Stimulated activated CD4-positive, alpha-beta T cell treated with anti-CD3 and anti-CD28 coated beads, Interleukin-12 subunit alpha, Interleukin-12 subunit beta, amount 100 ng/mL, for 48 hours (primary cell): ENCODE measurements around the gene GIGYF2.
"Not testable (repeated sequence)": the region's sequence is repeated elsewhere in the genome, so short reads cannot be mapped to it uniquely, and the experiment has no call there.

Experiments used
- DNase-seq, 3 donors: peaks; one replicate each; pipeline ENCODE4 v3.0.0-alpha.2; 2020; ENCODE audit warnings: low read depth in 2 of 3, low spot score in 1 of 3

GIGYF2 gene

DNA sequence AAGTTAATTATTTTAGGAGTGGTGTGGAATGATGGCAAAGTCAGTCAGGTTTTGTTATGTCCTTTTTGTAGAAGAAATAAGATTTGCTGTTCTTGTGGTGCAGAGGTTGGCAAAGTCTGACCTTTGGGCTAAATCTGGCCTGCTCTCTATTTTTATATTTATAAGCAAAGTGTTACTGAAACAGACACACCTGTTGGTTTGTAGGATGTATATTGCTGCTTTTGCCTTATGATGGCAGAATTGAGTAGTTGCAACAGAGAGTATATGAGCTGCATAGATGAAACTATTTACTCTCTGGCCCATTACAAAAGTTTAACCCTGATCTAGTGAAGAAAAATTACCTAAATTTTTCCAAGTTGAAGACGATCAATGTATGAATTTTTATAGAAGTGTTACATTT is 113.3 kb downstream of the GIGYF2 start:
- DNase-seq, result no peak

GRCh38 chr2:232815569-232815968 is 118.4 kb downstream of the GIGYF2 start:
- DNase-seq, result no peak

DNA sequence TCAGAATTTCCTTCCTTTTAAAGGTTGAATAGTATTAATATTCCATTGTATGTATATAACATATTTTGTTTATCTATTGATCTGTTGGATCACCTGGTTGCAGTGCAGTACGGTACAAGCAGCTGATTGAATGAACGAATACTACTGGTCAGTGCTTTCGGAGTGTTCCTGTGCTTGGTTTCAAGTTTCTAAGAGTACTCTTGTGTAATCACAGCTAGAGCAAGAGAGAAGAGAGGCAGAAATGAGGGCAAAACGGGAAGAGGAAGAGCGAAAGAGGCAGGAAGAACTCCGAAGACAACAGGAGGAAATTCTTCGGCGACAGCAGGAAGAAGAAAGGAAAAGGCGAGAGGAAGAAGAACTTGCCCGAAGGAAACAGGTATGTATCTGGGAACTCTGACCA is 119.5 kb downstream of the GIGYF2 start:
- no peak for DNase-seq

DNA sequence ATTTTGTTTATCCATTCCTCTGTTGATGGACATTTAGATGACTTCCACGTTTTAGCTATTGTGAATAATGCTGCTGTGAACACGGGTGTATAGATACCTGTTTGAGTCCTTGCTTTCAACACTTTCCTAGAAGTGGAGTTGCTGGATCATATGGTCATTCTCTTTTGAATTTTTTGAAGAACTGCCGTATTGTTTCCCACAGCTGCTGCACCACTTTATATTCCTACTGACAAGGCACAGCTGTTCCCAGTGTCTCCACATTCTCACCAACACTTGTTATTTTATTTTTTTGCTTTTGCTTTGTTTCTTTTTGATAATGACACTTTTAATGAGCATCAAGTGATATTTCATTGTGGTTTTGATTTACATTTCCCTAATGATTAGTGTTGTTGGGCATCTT is 120.6 kb downstream of the GIGYF2 start:
- no peak for DNase-seq

- DNase-seq, result no peak
Observed at GRCh38 chr2:232829988-232830387, 132.9 kb downstream of the GIGYF2 start.

GRCh38 chr2:232831496-232831895 is 134.4 kb downstream of the GIGYF2 start:
- no peak for DNase-seq

GRCh38 chr2:232833830-232834229 is 136.7 kb downstream of the GIGYF2 start:
- no peak for DNase-seq

- no peak for DNase-seq
Observed at GRCh38 chr2:232835687-232836208, 138.6 kb downstream of the GIGYF2 start.

GRCh38 chr2:232836934-232837333 is 139.8 kb downstream of the GIGYF2 start:
- DNase-seq, result no peak

GRCh38 chr2:232838406-232838874 is 141.3 kb downstream of the GIGYF2 start:
- peak; percentile 6 to 48 (median 26) for DNase-seq

DNA sequence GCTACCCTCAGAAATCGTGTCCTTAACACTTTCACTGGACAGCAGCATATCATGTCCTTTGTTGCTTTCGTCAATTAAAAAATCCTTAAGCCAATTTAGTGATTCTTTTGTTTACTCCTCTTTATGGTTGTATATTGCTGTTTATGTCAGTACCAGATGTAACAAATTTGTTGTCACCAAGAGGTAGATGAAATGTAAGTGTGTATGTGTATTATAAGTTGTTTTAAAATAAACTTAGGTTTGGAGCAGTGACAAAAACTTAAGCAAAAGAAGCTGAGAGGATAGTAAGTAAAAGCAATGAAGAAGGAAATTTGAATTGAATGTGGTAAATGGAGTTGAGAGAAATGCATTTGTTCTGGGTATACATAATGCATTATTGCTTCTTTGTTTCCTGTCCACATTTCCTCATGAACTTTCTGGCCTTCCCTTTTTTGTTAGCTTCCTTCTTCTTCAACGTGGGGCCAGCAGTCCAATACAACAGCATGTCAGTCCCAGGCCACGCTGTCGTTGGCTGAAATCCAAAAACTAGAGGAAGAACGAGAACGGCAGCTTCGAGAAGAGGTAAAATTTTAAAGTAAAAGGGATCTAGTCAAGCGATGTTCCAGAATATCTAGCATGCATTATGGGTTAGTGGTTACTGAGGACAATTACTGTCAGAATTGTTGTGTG is 142.4 kb downstream of the GIGYF2 start:
- DNase-seq, result no peak

- no peak for DNase-seq
Observed at GRCh38 chr2:232842689-232843088, 145.6 kb downstream of the GIGYF2 start.

- no peak for DNase-seq
Observed at GRCh38 chr2:232843834-232844233, 146.7 kb downstream of the GIGYF2 start.

- DNase-seq, result no peak
Observed at GRCh38 chr2:232846055-232846454, 148.9 kb downstream of the GIGYF2 start.

GRCh38 chr2:232850039-232850438 is 152.9 kb downstream of the GIGYF2 start:
- no peak for DNase-seq

DNA sequence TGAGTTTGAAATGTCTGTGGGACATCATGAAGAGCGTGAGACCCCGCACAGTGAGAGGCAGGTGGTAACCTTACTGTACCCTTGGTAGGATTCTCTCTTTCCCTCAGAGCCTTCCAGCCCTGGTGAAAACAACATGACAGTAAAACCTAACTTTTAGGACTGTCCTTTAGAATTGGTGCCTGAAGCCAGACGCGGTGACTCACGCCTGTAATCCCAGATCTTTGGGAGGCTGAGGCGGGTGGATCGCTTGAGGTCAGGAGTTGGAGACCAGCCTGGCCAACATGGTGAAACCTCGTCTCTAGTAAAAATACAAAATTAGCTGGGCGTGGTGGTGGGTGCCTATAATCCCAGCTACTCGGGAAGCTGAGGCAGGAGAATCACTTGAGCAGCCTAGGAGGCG is 154.9 kb downstream of the GIGYF2 start:
- DNase-seq, result not testable (repeated sequence)

- no peak for DNase-seq
Observed at GRCh38 chr2:232852676-232853075, 155.5 kb downstream of the GIGYF2 start.

DNA sequence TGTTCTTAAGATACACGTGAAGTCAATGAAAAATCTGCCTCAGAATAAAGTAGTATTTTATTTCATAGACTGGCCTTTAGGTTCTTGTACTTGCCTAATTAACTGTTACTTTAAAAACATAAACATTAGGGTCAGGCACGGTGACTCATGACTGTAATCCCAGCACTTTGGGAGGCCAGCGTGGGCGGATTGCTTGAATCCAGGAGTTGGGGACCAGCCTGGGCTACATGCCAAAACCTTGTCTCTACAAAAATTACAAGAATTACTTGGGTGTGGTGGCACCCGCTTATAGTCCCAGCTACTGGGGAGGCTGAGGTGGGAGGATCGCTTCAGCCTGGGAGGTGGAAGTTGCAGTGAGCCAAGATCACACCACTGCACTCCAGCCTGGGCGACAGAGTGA is 157.0 kb downstream of the GIGYF2 start:
- DNase-seq, result no peak

- DNase-seq, result no peak
Observed at GRCh38 chr2:232857158-232857563, 160.0 kb downstream of the GIGYF2 start.

- no peak for DNase-seq
Observed at GRCh38 chr2:232859385-232859916, 162.3 kb downstream of the GIGYF2 start.

DNA sequence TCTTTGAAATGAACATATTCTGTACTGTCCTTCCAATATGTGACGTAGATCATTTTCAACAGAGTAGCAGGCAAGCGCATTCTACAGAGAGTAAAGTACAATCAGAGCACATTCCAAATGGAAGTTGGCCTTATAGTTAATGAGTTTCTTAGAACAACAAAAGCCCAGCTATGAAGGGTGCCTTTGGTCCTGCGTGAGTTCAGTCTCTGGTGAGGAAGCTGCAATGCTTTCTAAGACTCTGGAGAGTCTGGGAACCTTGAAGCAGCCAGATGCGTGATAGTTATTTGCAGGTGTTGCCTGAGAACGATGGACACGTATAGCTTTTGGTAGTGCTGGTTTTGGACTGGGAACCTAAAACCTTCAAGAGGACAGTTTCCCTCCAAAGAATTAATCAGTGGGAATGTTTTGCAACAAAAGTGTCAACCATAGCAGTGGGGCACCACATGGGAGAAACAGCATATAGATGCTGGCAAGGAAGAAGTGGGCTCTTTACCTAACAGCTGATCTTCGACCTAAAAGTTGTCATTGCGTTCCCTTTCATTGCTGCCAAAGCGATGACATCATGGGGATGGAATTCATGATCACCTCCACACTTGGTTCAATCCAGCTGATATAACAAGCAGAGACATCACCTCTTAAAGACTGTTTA is 163.6 kb downstream of the GIGYF2 start:
- no peak for DNase-seq

- DNase-seq, result no peak
Observed at GRCh38 chr2:232861353-232861752, 164.2 kb downstream of the GIGYF2 start.
